Mesendoderm (in vitro differentiated cells): ENCODE measurements around the gene GLCE.

Experiments used
- DNase-seq: peaks from one replicate; pipeline ENCODE4 v3.0.0; 2013
- H2AK5ac ChIP-seq: 2 replicates; pipeline ENCODE4 v1.6.1; 2013; ENCODE audit warnings: low read length, inconsistent platforms
- H2BK120ac ChIP-seq: 2 replicates; pipeline ENCODE4 v1.6.1; 2013; ENCODE audit warnings: low read depth, mild to moderate bottlenecking, low read length, moderate library complexity, mixed read lengths
- H2BK15ac ChIP-seq: replicated peaks from 2 replicates; pipeline ENCODE4 v1.6.1; 2013; ENCODE audit warnings: low read depth, mild to moderate bottlenecking, moderate library complexity
- H2BK5ac ChIP-seq: 2 replicates; pipeline ENCODE4 v1.6.1; 2013; ENCODE audit warnings: low read length, inconsistent platforms
- H3K18ac ChIP-seq: 2 replicates; pipeline ENCODE4 v1.6.1; 2013; ENCODE audit warnings: mild to moderate bottlenecking, low read length, mixed read lengths
- H3K23ac ChIP-seq: one replicate; pipeline ENCODE4 v1.6.1; 2013; ENCODE audit warnings: low read length
- H3K27ac ChIP-seq: 2 replicates; pipeline ENCODE4 v1.5.1; 2013; ENCODE audit warnings: low read depth, mild to moderate bottlenecking, inconsistent platforms, low read length, moderate library complexity
- H3K27me3 ChIP-seq: 2 replicates; pipeline ENCODE4 v1.6.1; 2013; ENCODE audit warnings: low read length, control low read depth, mild to moderate bottlenecking, inconsistent platforms; ENCODE audit not compliant: insufficient read depth, poor library complexity
- H3K36me3 ChIP-seq: 2 replicates; pipeline ENCODE4 v1.6.1; 2013; ENCODE audit warnings: low read length, inconsistent platforms; ENCODE audit not compliant: control insufficient read depth, insufficient read depth
- H3K4ac ChIP-seq: one replicate; pipeline ENCODE4 v1.6.1; 2013; ENCODE audit warnings: low read depth, mild to moderate bottlenecking, low read length, moderate library complexity
- H3K4me1 ChIP-seq: 2 replicates; pipeline ENCODE4 v1.6.1; 2013; ENCODE audit warnings: low read depth, low read length, inconsistent platforms; ENCODE audit not compliant: control insufficient read depth
- H3K4me2 ChIP-seq: 2 replicates; pipeline ENCODE4 v1.6.1; 2013; ENCODE audit warnings: low read length
- H3K4me3 ChIP-seq: 2 replicates; pipeline ENCODE4 v1.5.1; 2013; ENCODE audit warnings: mild to moderate bottlenecking, low read length
- H3K56ac ChIP-seq: one replicate; pipeline ENCODE4 v1.6.1; 2013; ENCODE audit warnings: low read length
- H3K79me1 ChIP-seq: 2 replicates; pipeline ENCODE4 v1.6.1; 2013; ENCODE audit warnings: low read length, inconsistent platforms
- H3K79me2 ChIP-seq: 2 replicates; pipeline ENCODE4 v1.6.1; 2013; ENCODE audit warnings: mild to moderate bottlenecking, low read length; ENCODE audit not compliant: control insufficient read depth, insufficient read depth
- H3K9ac ChIP-seq: 2 replicates; pipeline ENCODE4 v1.6.1; 2013; ENCODE audit warnings: low read length, inconsistent platforms
- H4K5ac ChIP-seq: one replicate; pipeline ENCODE4 v1.6.1; 2013; ENCODE audit warnings: low read length
- H4K8ac ChIP-seq: one replicate; pipeline ENCODE4 v1.6.1; 2013; ENCODE audit warnings: low read depth, mild to moderate bottlenecking, control low read depth, low read length, moderate library complexity
- WGBS: extraction: QIAGEN DNeasy Blood & Tissue Kit; methylation state at CpG from one replicate; pipeline ENCODE4 v1.1.7; 2013; ENCODE audit warnings: low lambda C conversion rate, missing lambda C conversion rate; ENCODE audit not compliant: insufficient coverage; ENCODE audit errors: extremely low coverage; 5-methylcytosine and 5-hydroxymethylcytosine counted together

The GLCE gene

GRCh38 chr15:69280783-69281182 lies 120.3 kb downstream of the GLCE start:
- H3K9ac ChIP-seq, result no peak overlapping the region
- no peak overlapping the region for H3K18ac ChIP-seq
- no peaks in the 10 kb centered on the region for H3K36me3 ChIP-seq
- H3K27ac ChIP-seq, result no peak overlapping the region
- DNase-seq, result no peak
- no peak overlapping the region for H3K4me2 ChIP-seq
- H3K4me1 ChIP-seq, result no peaks in the 10 kb centered on the region
- no peak overlapping the region for H2BK120ac ChIP-seq
- no peak overlapping the region for H3K23ac ChIP-seq
- no CpG with 5 or more reads among the region's 5 CpGs for WGBS
- no peak overlapping the region for H3K4me3 ChIP-seq
- H4K8ac ChIP-seq, result no peak overlapping the region
- H2BK15ac ChIP-seq, result no peak overlapping the region
- no peak overlapping the region for H2AK5ac ChIP-seq
- no peaks in the 10 kb centered on the region for H3K27me3 ChIP-seq
- no peak overlapping the region for H3K4ac ChIP-seq
- no peak overlapping the region for H3K56ac ChIP-seq
- no peaks in the 10 kb centered on the region for H3K79me2 ChIP-seq
- no peaks in the 10 kb centered on the region for H3K79me1 ChIP-seq
- H2BK5ac ChIP-seq, result no peak overlapping the region
- H4K5ac ChIP-seq, result no peak overlapping the region

GRCh38 chr15:69282104-69282743 lies 121.8 kb downstream of the GLCE start:
- Histone ChIP-seq H3K18ac (no peak overlapping the region), H3K79me2 (no peaks in the 10 kb centered on the region), H4K5ac (no peak overlapping the region), H3K56ac (no peak overlapping the region), H4K8ac (no peak overlapping the region), H3K4me2 (no peak overlapping the region), H2BK15ac (no peak overlapping the region), H3K27ac (no peak overlapping the region), H3K27me3 (no peaks in the 10 kb centered on the region), H3K4ac (no peak overlapping the region), H3K9ac (no peak overlapping the region), H2BK5ac (no peak overlapping the region), H3K36me3 (no peaks in the 10 kb centered on the region), H2BK120ac (no peak overlapping the region), H3K23ac (no peak overlapping the region), H3K79me1 (no peaks in the 10 kb centered on the region), H3K4me3 (no peak overlapping the region), H3K4me1 (no peaks in the 10 kb centered on the region), H2AK5ac (no peak overlapping the region)
- WGBS, result no CpG with 5 or more reads among the region's 9 CpGs
- DNase-seq, result no peak

- H3K79me1 ChIP-seq, result no peaks in the 10 kb centered on the region
- no peak overlapping the region for H2AK5ac ChIP-seq
- H3K56ac ChIP-seq, result no peak overlapping the region
- no peak for DNase-seq
- H3K4me1 ChIP-seq, result no peaks in the 10 kb centered on the region
- no peak overlapping the region for H3K18ac ChIP-seq
- no peak overlapping the region for H3K9ac ChIP-seq
- no peak overlapping the region for H4K5ac ChIP-seq
- no peaks in the 10 kb centered on the region for H3K36me3 ChIP-seq
- H2BK120ac ChIP-seq, result no peak overlapping the region
- H2BK15ac ChIP-seq, result no peak overlapping the region
- WGBS, result no CpG with 5 or more reads among the region's 12 CpGs
- H3K4me3 ChIP-seq, result no peak overlapping the region
- H3K23ac ChIP-seq, result no peak overlapping the region
- H3K27me3 ChIP-seq, result no peaks in the 10 kb centered on the region
- H3K27ac ChIP-seq, result no peak overlapping the region
- no peak overlapping the region for H3K4me2 ChIP-seq
- no peak overlapping the region for H2BK5ac ChIP-seq
- no peak overlapping the region for H3K4ac ChIP-seq
- H4K8ac ChIP-seq, result no peak overlapping the region
- no peaks in the 10 kb centered on the region for H3K79me2 ChIP-seq
Observed at GRCh38 chr15:69285834-69286233, 125.4 kb downstream of the GLCE start.

- WGBS, result no CpG with 5 or more reads among the region's 7 CpGs
- no peaks in the 10 kb centered on the region for H3K27me3 ChIP-seq
- no peaks in the 10 kb centered on the region for H3K79me1 ChIP-seq
- no peak overlapping the region for H4K5ac ChIP-seq
- no peak overlapping the region for H3K56ac ChIP-seq
- H2BK15ac ChIP-seq, result no peak overlapping the region
- no peaks in the 10 kb centered on the region for H3K4me1 ChIP-seq
- no peak overlapping the region for H3K4ac ChIP-seq
- no peak overlapping the region for H3K9ac ChIP-seq
- H3K4me3 ChIP-seq, result no peak overlapping the region
- H3K23ac ChIP-seq, result no peak overlapping the region
- no peak overlapping the region for H2BK5ac ChIP-seq
- no peak overlapping the region for H2BK120ac ChIP-seq
- no peaks in the 10 kb centered on the region for H3K36me3 ChIP-seq
- no peak overlapping the region for H3K18ac ChIP-seq
- no peak overlapping the region for H3K4me2 ChIP-seq
- DNase-seq, result no peak
- no peaks in the 10 kb centered on the region for H3K79me2 ChIP-seq
- H3K27ac ChIP-seq, result no peak overlapping the region
- H4K8ac ChIP-seq, result no peak overlapping the region
- no peak overlapping the region for H2AK5ac ChIP-seq
Observed at GRCh38 chr15:69288011-69288410, 127.6 kb downstream of the GLCE start.

- Histone ChIP-seq H4K8ac (no peak overlapping the region), H3K79me1 (no peaks in the 10 kb centered on the region), H3K36me3 (no peaks in the 10 kb centered on the region), H2BK5ac (no peak overlapping the region), H2BK120ac (no peak overlapping the region), H2BK15ac (no peak overlapping the region), H3K4ac (no peak overlapping the region), H3K9ac (no peak overlapping the region), H4K5ac (no peak overlapping the region), H3K18ac (no peak overlapping the region), H2AK5ac (no peak overlapping the region), H3K4me2 (no peak overlapping the region), H3K27me3 (no peaks in the 10 kb centered on the region), H3K79me2 (no peaks in the 10 kb centered on the region), H3K23ac (no peak overlapping the region), H3K4me1 (no peaks in the 10 kb centered on the region), H3K27ac (no peak overlapping the region), H3K4me3 (no peak overlapping the region), H3K56ac (no peak overlapping the region)
- no peak for DNase-seq
- WGBS, result no CpG with 5 or more reads among the region's 11 CpGs
Observed at GRCh38 chr15:69288531-69289341, 128.3 kb downstream of the GLCE start.
